Tibial artery (tissue), 4 donors: ENCODE results near the gene SMARCB1.

ENCODE experiments used
- DNase-seq, 2 donors: peaks; one replicate each; pipeline ENCODE4 v3.0.0-alpha.2; 2019
- H3K27ac ChIP-seq, 2 donors: fragments of 200-600 bp; sonication (generic) in 1 of 2; 1 replicate in 1 of 2; 2 replicates in 1 of 2; pipeline ENCODE4 v1.5.1; 2018 to 2019; ENCODE audit warnings: mild to moderate bottlenecking in 1 of 2
- H3K27me3 ChIP-seq, 2 donors: fragments of 200-600 bp; sonication (generic) in 1 of 2; one replicate each; pipeline versions ENCODE4 v1.5.1 to v1.6.0; 2016 to 2019
- H3K36me3 ChIP-seq, 3 donors: fragments of 200-600 bp; sonication (generic) in 2 of 3; one replicate each; pipeline ENCODE4 v1.5.1; 2016 to 2019; ENCODE audit warnings: mild to moderate bottlenecking in 2 of 3
- H3K4me1 ChIP-seq, 4 donors: fragments of 200-600 bp; sonication (generic) in 2 of 4; 1 replicate in 3 of 4; 2 replicates in 1 of 4; pipeline ENCODE4 v1.5.1; 2016 to 2019
- H3K4me3 ChIP-seq, 2 donors: fragments of 200-600 bp; sonication (generic) in 1 of 2; 1 replicate in 1 of 2; 2 replicates in 1 of 2; pipeline ENCODE4 v1.5.1; 2018 to 2019; ENCODE audit warnings: mild to moderate bottlenecking in 2 of 2
- H3K9me3 ChIP-seq, 3 donors: fragments of 200-600 bp; sonication (generic) in 1 of 3; one replicate each; pipeline ENCODE4 v1.5.1; 2016 to 2019
- CTCF ChIP-seq, 2 experiments: fragments of 200-600 bp in 1 of 2; fragments of 450-650 bp in 1 of 2; IDR thresholded peaks; one replicate each; pipeline ENCODE4 v1.5.1; 2017 to 2019; ENCODE audit warnings: antibody characterized with exemption in 2 of 2, mild to moderate bottlenecking in 1 of 2, moderate library complexity in 1 of 2
- intact Hi-C: fragments of 100-400 bp; cut with DNase I; formaldehyde crosslinking; loops from one replicate; pipeline ENCODE4 v1.15.0; 2023; ENCODE audit warnings: low total_unique reads

The SMARCB1 gene

GRCh38 chr22:23815541-23816155 is 28.9 kb downstream of the SMARCB1 start:
- H3K36me3 ChIP-seq: peaks cover 30 to 79% (median 47%) of the 10 kb centered on the region in 3 donors
- H3K27me3 ChIP-seq: no peaks in the 10 kb centered on the region
- no peak for DNase-seq
- intact Hi-C loops: no loop called here
- H3K4me1 ChIP-seq: no peaks in the 10 kb centered on the region
- H3K9me3 ChIP-seq: no peaks in the 10 kb centered on the region
- TF ChIP-seq CTCF (IDR thresholded peaks at IDR 0.05): no peak
- no peak overlapping the region for H3K27ac ChIP-seq
- no peak overlapping the region for H3K4me3 ChIP-seq

DNA sequence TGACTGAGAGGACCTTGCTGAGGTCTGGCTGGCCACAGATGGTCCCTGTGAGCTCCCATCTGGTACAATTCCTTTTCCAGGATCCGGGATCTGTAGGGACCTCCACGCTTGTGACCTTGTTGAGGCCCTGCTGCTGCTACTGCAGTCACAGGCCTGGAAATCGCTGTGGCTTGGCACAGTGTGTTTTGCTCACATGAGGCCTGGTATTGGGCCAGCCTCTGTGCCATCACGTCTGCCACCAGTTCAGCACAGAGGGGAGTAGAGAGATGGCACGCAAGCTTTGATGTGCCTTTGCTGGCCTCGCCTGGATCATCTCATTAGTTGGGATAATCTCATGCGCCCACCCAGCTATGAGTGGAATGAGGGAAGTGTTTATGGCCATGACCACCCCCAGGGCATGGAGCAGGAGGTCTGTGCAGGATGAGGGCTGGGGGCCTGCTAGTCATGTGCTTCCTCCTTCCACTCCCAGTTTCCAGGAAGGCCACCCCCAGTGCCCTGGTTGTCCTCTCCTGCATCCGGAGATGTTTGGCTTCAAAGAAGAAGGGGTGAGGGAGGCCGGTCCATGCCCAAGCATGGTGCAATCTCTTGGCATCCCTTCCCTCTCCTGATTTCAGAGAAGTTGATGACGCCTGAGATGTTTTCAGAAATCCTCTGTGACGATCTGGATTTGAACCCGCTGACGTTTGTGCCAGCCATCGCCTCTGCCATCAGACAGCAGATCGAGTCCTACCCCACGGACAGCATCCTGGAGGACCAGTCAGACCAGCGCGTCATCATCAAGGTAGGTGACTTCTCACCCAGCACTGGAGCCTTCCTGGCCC is 29.6 kb downstream of the SMARCB1 start:
- no peaks in the 10 kb centered on the region for H3K27me3 ChIP-seq
- no peak for TF ChIP-seq CTCF (IDR thresholded peaks at IDR 0.05)
- peaks cover 30 to 79% (median 54%) of the 10 kb centered on the region in 3 donors for H3K36me3 ChIP-seq
- no peaks in the 10 kb centered on the region for H3K9me3 ChIP-seq
- no peaks in the 10 kb centered on the region for H3K4me1 ChIP-seq
- no peak overlapping the region for H3K4me3 ChIP-seq
- no peak for DNase-seq
- no peak overlapping the region for H3K27ac ChIP-seq
- intact Hi-C loops: no loop called here

GRCh38 chr22:23817146-23817545 is 30.4 kb downstream of the SMARCB1 start:
- H3K9me3 ChIP-seq: no peaks in the 10 kb centered on the region
- H3K4me3 ChIP-seq: no peak overlapping the region
- H3K36me3 ChIP-seq: peaks cover 30 to 81% (median 61%) of the 10 kb centered on the region in 3 donors
- intact Hi-C loops: no loop called here
- H3K4me1 ChIP-seq: peaks cover 0 to 5% (median 0%) of the 10 kb centered on the region in 4 donors
- H3K27me3 ChIP-seq: no peaks in the 10 kb centered on the region
- no peak for DNase-seq
- no peak for TF ChIP-seq CTCF (IDR thresholded peaks at IDR 0.05)
- no peak overlapping the region for H3K27ac ChIP-seq

DNA sequence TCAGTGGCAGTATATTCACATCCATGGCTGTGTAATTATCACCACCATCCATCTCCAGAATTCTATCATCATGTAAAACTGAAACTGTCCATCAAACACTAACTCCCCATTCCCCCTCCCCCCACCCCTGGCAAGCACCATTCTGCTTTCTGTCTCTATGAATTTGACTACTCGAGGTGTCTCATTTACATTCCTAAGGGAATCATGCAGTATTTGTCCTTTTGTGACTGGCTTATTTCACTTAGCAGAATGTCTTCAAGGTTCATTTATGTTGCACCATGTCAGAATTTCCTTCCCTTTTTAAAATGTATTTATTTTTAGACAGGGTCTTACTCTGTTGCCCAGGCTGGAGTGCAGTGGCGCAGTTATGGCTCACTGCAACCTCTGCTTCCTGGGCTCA is 31.8 kb downstream of the SMARCB1 start:
- peaks cover 30 to 94% (median 71%) of the 10 kb centered on the region in 3 donors for H3K36me3 ChIP-seq

DNA sequence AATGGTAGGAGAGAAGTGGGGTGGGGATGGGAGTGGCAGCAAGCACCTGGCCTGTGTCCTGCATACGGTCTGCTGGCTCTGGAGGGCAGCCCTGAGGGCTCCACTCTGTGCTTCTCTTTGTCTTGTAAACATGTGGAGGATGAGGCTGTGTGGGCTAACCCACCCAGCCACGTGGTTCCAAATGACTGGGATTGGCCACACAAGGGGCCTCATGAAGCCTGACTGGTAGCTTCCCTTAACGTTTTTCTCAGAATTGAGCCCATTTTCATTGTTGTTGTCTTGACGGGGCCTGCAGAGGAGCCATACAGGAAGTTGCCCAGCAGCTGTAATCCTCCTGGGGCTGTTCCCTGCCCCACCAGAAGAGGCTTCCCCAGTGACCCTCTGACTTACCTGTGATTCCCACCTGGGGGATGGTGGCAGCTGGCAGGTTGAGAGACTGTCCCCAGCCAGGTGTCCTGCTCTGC is 34.0 kb downstream of the SMARCB1 start:
- no peak for DNase-seq

More for the DNA sequence above, 31.8 kb downstream of the SMARCB1 start:
- intact Hi-C loops: no loop called here
- Histone ChIP-seq H3K9me3 (no peaks in the 10 kb centered on the region), H3K4me1 (peaks cover 0 to 5% (median 5%) of the 10 kb centered on the region in 4 donors), H3K4me3 (no peak overlapping the region), H3K27ac (no peak overlapping the region), H3K27me3 (no peaks in the 10 kb centered on the region)
- no peak for TF ChIP-seq CTCF (IDR thresholded peaks at IDR 0.05)
- DNase-seq: no peak

More for the DNA sequence above, 34.0 kb downstream of the SMARCB1 start:
- Histone ChIP-seq H3K27ac (no peak overlapping the region), H3K9me3 (no peaks in the 10 kb centered on the region), H3K4me1 (peaks cover 0 to 9% (median 5%) of the 10 kb centered on the region in 4 donors), H3K4me3 (no peak overlapping the region), H3K36me3 (peaks cover 36 to 99% (median 93%) of the 10 kb centered on the region in 3 donors), H3K27me3 (no peaks in the 10 kb centered on the region)
- intact Hi-C loops: no loop called here
- no peak for TF ChIP-seq CTCF (IDR thresholded peaks at IDR 0.05)
